ENCODE results near the gene ETV4.
A peak's percentile ranks its signal among the peaks of the same experiment; 100 is the strongest.
"Not testable (repeated sequence)": the region's sequence is repeated elsewhere in the genome, so short reads cannot be mapped to it uniquely, and the experiment has no call there.

The ETV4 gene

GRCh38 chr17:43543300-43543699, 2.8 kb downstream of the ETV4 start:
- DNase-seq: peak; percentile 44

GRCh38 chr17:43542859-43543258, 3.3 kb downstream of the ETV4 start:
- DNase-seq: no peak

- peak; percentile 81 for DNase-seq
Observed at GRCh38 chr17:43540821-43541674, 5.1 kb downstream of the ETV4 start.

GRCh38 chr17:43536236-43536992, 9.7 kb downstream of the ETV4 start:
- DNase-seq: peak; percentile 99

- DNase-seq: no peak
Observed at GRCh38 chr17:43534909-43535308, 11.2 kb downstream of the ETV4 start.

GRCh38 chr17:43533699-43534098, 12.4 kb downstream of the ETV4 start:
- DNase-seq: no peak

- DNase-seq: no peak
Observed at GRCh38 chr17:43532581-43532980, 13.6 kb downstream of the ETV4 start.

GRCh38 chr17:43531955-43532354, 14.2 kb downstream of the ETV4 start:
- no peak for DNase-seq

- DNase-seq: no peak
Observed at GRCh38 chr17:43531082-43531378, 15.1 kb downstream of the ETV4 start.

- peak; percentile 88 for DNase-seq
Observed at GRCh38 chr17:43530288-43531081, 15.7 kb downstream of the ETV4 start.

- no peak for DNase-seq
Observed at GRCh38 chr17:43529947-43530287, 16.2 kb downstream of the ETV4 start.

- no peak for DNase-seq
Observed at GRCh38 chr17:43528988-43529814, 16.9 kb downstream of the ETV4 start.

GRCh38 chr17:43528319-43528987, 17.7 kb downstream of the ETV4 start:
- no peak for DNase-seq

GRCh38 chr17:43526886-43527648, 19.1 kb downstream of the ETV4 start:
- DNase-seq: no peak

GRCh38 chr17:43524945-43525575, 21.1 kb downstream of the ETV4 start:
- no peak for DNase-seq

GRCh38 chr17:43521389-43521788, 24.8 kb downstream of the ETV4 start:
- no peak for DNase-seq

GRCh38 chr17:43517615-43518386, 28.3 kb downstream of the ETV4 start:
- DNase-seq: no peak

GRCh38 chr17:43517161-43517560, 29.0 kb downstream of the ETV4 start:
- no peak for DNase-seq

- DNase-seq: no peak
Observed at GRCh38 chr17:43515656-43516055, 30.5 kb downstream of the ETV4 start.

- not testable (repeated sequence) for DNase-seq
Observed at GRCh38 chr17:43511199-43511598, 34.9 kb downstream of the ETV4 start.

Measured in NCI-H69 (cell line).